ENCODE measurements around the gene ATP8B1.

Gene ATP8B1

GRCh38 chr18:57618910-57619309 is 184.2 kb downstream of the ATP8B1 start:
- no peak for DNase-seq (ENCODE audit: low read depth)

GRCh38 chr18:57603871-57604270 is 199.2 kb downstream of the ATP8B1 start:
- DNase-seq (ENCODE audit: low read depth), result no peak

All from stimulated activated CD4-positive, alpha-beta T cell treated with anti-CD3 and anti-CD28 coated beads, Interleukin-2, amount 100 ng/mL, for 4 hours (primary cell).